Body of pancreas (tissue), 4 donors: ENCODE measurements around the gene ADAM33. TPM values are rescaled to one million over a fixed set of nuclear protein-coding genes. Genes with fewer than 3 reads are reported as not detected.

ENCODE experiments used
- ATAC-seq: fragments of 150-250 bp; one replicate; pipeline ENCODE4 v1.9.1; 2016
- DNase-seq, 4 donors: peaks; one replicate each; pipeline ENCODE4 v3.0.0-alpha.2; 2019
- H3K27ac ChIP-seq, 4 donors: fragments of 200-600 bp; sonication (generic); 1 replicate in 3 of 4; 2 replicates in 1 of 4; pipeline versions ENCODE4 v1.5.1 to v1.6.1; 2016 to 2019; ENCODE audit warnings: mild to moderate bottlenecking in 1 of 4, mixed read lengths in 1 of 4, moderate library complexity in 1 of 4
- H3K27me3 ChIP-seq, 2 donors: fragments of 200-600 bp; sonication (generic); one replicate each; pipeline ENCODE4 v1.6.0; 2016; ENCODE audit warnings: mild to moderate bottlenecking in 1 of 2
- H3K36me3 ChIP-seq, 2 donors: fragments of 200-600 bp; sonication (generic); replicated peaks in 1 of 2; 2 replicates each; pipeline ENCODE4 v1.5.1; 2016; ENCODE audit warnings: low read depth in 2 of 2; ENCODE audit not compliant: insufficient read depth in 1 of 2
- H3K4me1 ChIP-seq: fragments of 200-600 bp; sonication (generic); one replicate; pipeline ENCODE4 v1.6.0; 2016
- H3K4me3 ChIP-seq, 2 donors: fragments of 200-600 bp; sonication (generic); 1 replicate in 1 of 2; 2 replicates in 1 of 2; pipeline ENCODE4 v1.5.1; 2016 to 2019
- H3K9me3 ChIP-seq, 3 donors: fragments of 200-600 bp; sonication (generic); 1 replicate in 2 of 3; 2 replicates in 1 of 3; pipeline ENCODE4 v1.5.1; 2016
- CTCF ChIP-seq, 7 experiments: fragments of 450-650 bp in 4 of 7; fragments of 200-600 bp in 3 of 7; sonication (generic) in 3 of 7; IDR thresholded peaks; one replicate each; pipeline ENCODE4 v1.5.1; 2016 to 2019; ENCODE audit warnings: antibody characterized with exemption in 7 of 7
- POLR2A ChIP-seq, 3 donors: fragments of 450-650 bp; IDR thresholded peaks; one replicate each; pipeline ENCODE4 v1.6.1; 2016; ENCODE audit warnings: antibody characterized with exemption in 3 of 3, mild to moderate bottlenecking in 2 of 3
- WGBS, 2 donors: methylation state at CpG; one replicate each; pipeline ENCODE4 v1.1.5; 2017; 5-methylcytosine and 5-hydroxymethylcytosine counted together
- intact Hi-C: fragments of 100-400 bp; cut with DNase I; formaldehyde crosslinking; loops from one replicate; pipeline ENCODE4 v1.15.1; 2023
- total RNA-seq, 2 donors: library from RNA; depleted of rRNA; stranded (reverse); fragments of >200 nt; gene quantifications; one replicate each; pipeline ENCODE4 v1.1.0, GENCODE V29; 2016

The ADAM33 gene
- total RNA-seq, 2 donors from 2014 or later: 11.2 to 29.0 TPM

- TF ChIP-seq CTCF (IDR thresholded peaks at IDR 0.05): no peak
- TF ChIP-seq POLR2A (IDR thresholded peaks at IDR 0.05): no peak
- intact Hi-C loops: no loop called here
- DNase-seq: no peak
- no peak overlapping the region for H3K4me3 ChIP-seq
- H3K27ac ChIP-seq: no peak overlapping the region
- ATAC-seq: no peak
- no peaks in the 10 kb centered on the region for H3K27me3 ChIP-seq
- H3K36me3 ChIP-seq: no peaks in the 10 kb centered on the region
- WGBS, 2 donors: 78 to 82% methylated on average over 4 of the region's 4 CpGs
- H3K9me3 ChIP-seq: no peaks in the 10 kb centered on the region
- no peaks in the 10 kb centered on the region for H3K4me1 ChIP-seq
Observed at GRCh38 chr20:3721912-3722311, 40.1 kb upstream of the ADAM33 start.

- intact Hi-C loops: no loop called here
- Histone ChIP-seq H3K36me3 (no peaks in the 10 kb centered on the region), H3K4me1 (no peaks in the 10 kb centered on the region), H3K9me3 (no peaks in the 10 kb centered on the region), H3K27ac (no peak overlapping the region), H3K27me3 (no peaks in the 10 kb centered on the region), H3K4me3 (no peak overlapping the region)
- ATAC-seq: no peak
- TF ChIP-seq CTCF (IDR thresholded peaks at IDR 0.05) (no peak), POLR2A (IDR thresholded peaks at IDR 0.05) (no peak)
- 31 to 51% methylated on average over 6 of the region's 6 CpGs for WGBS, 2 donors
- DNase-seq: no peak
Observed at GRCh38 chr20:3720626-3721025, 38.8 kb upstream of the ADAM33 start.

GRCh38 chr20:3720068-3720467, 38.3 kb upstream of the ADAM33 start:
- no peak for DNase-seq
- no peak for ATAC-seq
- Histone ChIP-seq H3K9me3 (no peaks in the 10 kb centered on the region), H3K27me3 (no peaks in the 10 kb centered on the region), H3K36me3 (no peaks in the 10 kb centered on the region), H3K4me3 (no peak overlapping the region), H3K4me1 (no peaks in the 10 kb centered on the region), H3K27ac (no peak overlapping the region)
- WGBS, 2 donors: 56 to 62% methylated on average over 2 of the region's 2 CpGs
- TF ChIP-seq CTCF (IDR thresholded peaks at IDR 0.05): no peak
- no peak for TF ChIP-seq POLR2A (IDR thresholded peaks at IDR 0.05)
- intact Hi-C loops: no loop called here

- 75 to 83% methylated on average over 4 of the region's 4 CpGs for WGBS, 2 donors
- Histone ChIP-seq H3K4me3 (no peak overlapping the region), H3K4me1 (no peaks in the 10 kb centered on the region), H3K27me3 (no peaks in the 10 kb centered on the region), H3K27ac (no peak overlapping the region), H3K36me3 (no peaks in the 10 kb centered on the region), H3K9me3 (no peaks in the 10 kb centered on the region)
- intact Hi-C loops: no loop called here
- TF ChIP-seq POLR2A (IDR thresholded peaks at IDR 0.05): no peak
- no peak for TF ChIP-seq CTCF (IDR thresholded peaks at IDR 0.05)
- ATAC-seq (no peak), DNase-seq (no peak)
Observed at GRCh38 chr20:3719046-3719445, 37.2 kb upstream of the ADAM33 start.

- H3K4me1 ChIP-seq: no peaks in the 10 kb centered on the region
- ATAC-seq (peak; percentile 58), DNase-seq (peak in 3 of 4 donors; percentile 23 to 41 (median 38))
- no peak overlapping the region for H3K4me3 ChIP-seq
- intact Hi-C loops: no loop called here
- 63 to 64% methylated on average over 4 of the region's 4 CpGs for WGBS, 2 donors
- H3K27me3 ChIP-seq: no peaks in the 10 kb centered on the region
- TF ChIP-seq POLR2A (IDR thresholded peaks at IDR 0.05) (no peak), CTCF (IDR thresholded peaks at IDR 0.05) (peak in 6 of 7 experiments; percentile 31 to 54 (median 44))
- H3K36me3 ChIP-seq: no peaks in the 10 kb centered on the region
- H3K9me3 ChIP-seq: no peaks in the 10 kb centered on the region
- H3K27ac ChIP-seq: no peak overlapping the region
Observed at GRCh38 chr20:3716195-3716834, 34.5 kb upstream of the ADAM33 start.
